Nephron progenitor cell (in vitro differentiated cells): Measurements from ENCODE around the gene SLX4IP.

ENCODE experiments used
- DNase-seq: peaks from one replicate; pipeline ENCODE4 v3.0.0; 2021
- H3K27ac Mint-ChIP-seq: 2 replicates; pipeline ENCODE4 v1.8.0; 2021; ENCODE audit warnings: mild to moderate bottlenecking, moderate library complexity, mixed read lengths
- H3K27me3 Mint-ChIP-seq: 2 replicates; pipeline ENCODE4 v1.8.0; 2021; ENCODE audit warnings: mild to moderate bottlenecking, low read depth, mixed read lengths; ENCODE audit not compliant: poor library complexity
- H3K36me3 Mint-ChIP-seq: 2 replicates; pipeline ENCODE4 v1.8.0; 2021; ENCODE audit warnings: low read depth, mixed read lengths
- H3K4me1 Mint-ChIP-seq: 2 replicates; pipeline ENCODE4 v1.8.0; 2021; ENCODE audit warnings: mixed read lengths
- H3K4me3 Mint-ChIP-seq: 2 replicates; pipeline ENCODE4 v1.8.0; 2021; ENCODE audit warnings: mild to moderate bottlenecking, moderate library complexity, mixed read lengths
- H3K9me3 Mint-ChIP-seq: 2 replicates; pipeline ENCODE4 v1.8.0; 2021; ENCODE audit warnings: mild to moderate bottlenecking, moderate library complexity, mixed read lengths
- TF ChIP-seq, protein P1 (sequence below): fragments of 200-600 bp; sonication (generic); IDR thresholded peaks from 2 replicates; pipeline ENCODE4 v1.5.0; 2021; ENCODE audit warnings: antibody characterized with exemption

Gene SLX4IP

DNA sequence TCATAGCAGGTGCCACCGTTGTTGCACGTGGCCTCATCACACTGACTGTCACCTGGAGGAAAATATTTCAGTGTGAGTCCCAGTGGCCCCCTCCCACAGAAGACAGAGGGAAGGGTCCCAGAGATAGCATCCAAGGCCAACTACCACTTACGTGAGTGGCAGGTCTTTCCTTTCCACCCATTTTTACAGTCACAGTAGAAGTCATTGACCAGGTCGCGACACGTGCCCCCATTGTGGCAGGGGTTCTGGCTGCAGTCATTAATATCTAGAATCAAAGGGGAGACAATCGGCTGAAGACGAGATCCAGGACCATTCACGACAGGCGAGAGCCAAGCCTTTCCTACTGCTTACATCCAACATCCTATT, 210.1 kb downstream of the SLX4IP start:
- peak overlapping the region; percentile 31 for H3K27ac Mint-ChIP-seq
- peaks cover 65% of the 10 kb centered on the region for H3K4me1 Mint-ChIP-seq

DNA sequence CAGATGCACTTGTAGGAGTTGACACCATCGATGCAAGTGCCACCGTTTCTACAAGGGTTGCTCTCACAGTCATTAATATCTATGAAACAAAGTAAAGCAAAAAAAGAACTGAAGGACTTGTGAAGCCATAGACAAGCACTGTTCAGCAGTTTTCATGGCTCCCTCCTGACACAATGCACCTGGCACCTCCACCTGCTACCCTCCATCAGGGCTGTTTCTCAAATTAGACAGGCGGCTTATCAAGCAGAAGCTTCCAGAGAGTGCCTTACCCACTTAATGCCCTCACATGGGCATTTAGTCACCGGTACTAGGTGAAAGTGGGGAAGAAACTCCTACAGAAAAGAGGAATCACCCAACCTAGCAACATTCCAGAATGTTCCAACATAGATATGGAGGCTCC, 210.9 kb downstream of the SLX4IP start:
- DNase-seq: no peak
- H3K9me3 Mint-ChIP-seq: no peaks in the 10 kb centered on the region
- peaks cover 6% of the 10 kb centered on the region for H3K27me3 Mint-ChIP-seq
- no peak overlapping the region for H3K4me3 Mint-ChIP-seq
- peak overlapping the region; percentile 39 for H3K27ac Mint-ChIP-seq
- peaks cover 99% of the 10 kb centered on the region for H3K36me3 Mint-ChIP-seq
- peaks cover 68% of the 10 kb centered on the region for H3K4me1 Mint-ChIP-seq
- TF ChIP-seq, protein P1, sequence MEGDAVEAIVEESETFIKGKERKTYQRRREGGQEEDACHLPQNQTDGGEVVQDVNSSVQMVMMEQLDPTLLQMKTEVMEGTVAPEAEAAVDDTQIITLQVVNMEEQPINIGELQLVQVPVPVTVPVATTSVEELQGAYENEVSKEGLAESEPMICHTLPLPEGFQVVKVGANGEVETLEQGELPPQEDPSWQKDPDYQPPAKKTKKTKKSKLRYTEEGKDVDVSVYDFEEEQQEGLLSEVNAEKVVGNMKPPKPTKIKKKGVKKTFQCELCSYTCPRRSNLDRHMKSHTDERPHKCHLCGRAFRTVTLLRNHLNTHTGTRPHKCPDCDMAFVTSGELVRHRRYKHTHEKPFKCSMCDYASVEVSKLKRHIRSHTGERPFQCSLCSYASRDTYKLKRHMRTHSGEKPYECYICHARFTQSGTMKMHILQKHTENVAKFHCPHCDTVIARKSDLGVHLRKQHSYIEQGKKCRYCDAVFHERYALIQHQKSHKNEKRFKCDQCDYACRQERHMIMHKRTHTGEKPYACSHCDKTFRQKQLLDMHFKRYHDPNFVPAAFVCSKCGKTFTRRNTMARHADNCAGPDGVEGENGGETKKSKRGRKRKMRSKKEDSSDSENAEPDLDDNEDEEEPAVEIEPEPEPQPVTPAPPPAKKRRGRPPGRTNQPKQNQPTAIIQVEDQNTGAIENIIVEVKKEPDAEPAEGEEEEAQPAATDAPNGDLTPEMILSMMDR: no peak

More for the DNA sequence above, 210.1 kb downstream of the SLX4IP start:
- H3K36me3 Mint-ChIP-seq: peaks cover 99% of the 10 kb centered on the region
- no peaks in the 10 kb centered on the region for H3K9me3 Mint-ChIP-seq
- DNase-seq: no peak
- H3K4me3 Mint-ChIP-seq: no peak overlapping the region
- TF ChIP-seq, protein P1: no peak
- peaks cover 6% of the 10 kb centered on the region for H3K27me3 Mint-ChIP-seq

DNA sequence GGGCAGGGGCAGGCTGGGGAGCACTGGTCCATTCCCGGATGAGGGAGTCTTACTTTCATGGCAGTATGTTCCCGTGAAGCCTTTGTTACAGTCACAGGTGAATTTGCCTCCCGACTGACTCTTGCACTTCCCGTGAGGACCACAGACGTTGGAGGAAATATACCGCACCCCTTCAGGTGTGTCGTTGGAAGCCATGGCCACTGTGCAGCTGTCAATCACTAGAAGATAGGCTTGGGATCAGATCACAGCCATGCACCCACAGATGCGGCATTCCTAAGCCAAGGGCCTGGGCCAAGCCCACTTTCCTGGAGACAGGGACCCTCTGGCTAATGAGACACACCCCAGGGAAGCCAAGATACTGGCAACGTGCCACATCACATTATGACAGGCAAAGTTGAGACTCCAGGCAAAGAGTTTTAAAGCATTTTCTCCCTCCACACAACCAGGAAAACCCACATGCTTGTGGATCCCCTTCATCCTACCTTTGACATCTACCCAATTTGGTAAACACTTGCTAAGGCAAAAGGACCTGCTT, 211.8 kb downstream of the SLX4IP start:
- H3K27ac Mint-ChIP-seq: peak overlapping the region; percentile 93
- H3K27me3 Mint-ChIP-seq: peaks cover 8% of the 10 kb centered on the region
- TF ChIP-seq, protein P1: no peak
- peaks cover 76% of the 10 kb centered on the region for H3K4me1 Mint-ChIP-seq
- H3K4me3 Mint-ChIP-seq: no peak overlapping the region
- no peak for DNase-seq
- peaks cover 99% of the 10 kb centered on the region for H3K36me3 Mint-ChIP-seq
- no peaks in the 10 kb centered on the region for H3K9me3 Mint-ChIP-seq

DNA sequence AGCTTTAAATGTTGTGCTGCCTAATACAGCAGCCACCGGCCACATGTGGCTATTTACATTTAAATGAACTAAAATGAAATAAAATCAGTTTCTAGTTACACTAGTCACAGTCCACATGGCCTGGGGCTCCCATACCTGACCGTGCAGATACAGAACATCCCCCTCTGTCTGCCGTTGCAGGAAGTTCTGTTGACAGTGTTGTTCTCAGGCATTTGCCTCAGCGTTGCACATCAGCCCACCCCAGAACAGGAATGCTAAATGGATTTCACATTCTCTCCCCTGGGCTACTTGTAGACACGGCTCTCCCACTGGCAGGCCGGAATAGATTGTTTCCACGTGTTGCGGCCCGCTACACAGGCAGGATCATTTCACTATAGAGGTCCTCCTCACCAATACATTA, 212.4 kb downstream of the SLX4IP start:
- no peaks in the 10 kb centered on the region for H3K9me3 Mint-ChIP-seq
- H3K4me3 Mint-ChIP-seq: peak overlapping the region; percentile 27
- peaks cover 81% of the 10 kb centered on the region for H3K4me1 Mint-ChIP-seq
- no peak for DNase-seq
- TF ChIP-seq, protein P1: peak; percentile 17
- H3K27me3 Mint-ChIP-seq: peaks cover 8% of the 10 kb centered on the region
- peaks cover 95% of the 10 kb centered on the region for H3K36me3 Mint-ChIP-seq
- peak overlapping the region; percentile 93 for H3K27ac Mint-ChIP-seq

DNA sequence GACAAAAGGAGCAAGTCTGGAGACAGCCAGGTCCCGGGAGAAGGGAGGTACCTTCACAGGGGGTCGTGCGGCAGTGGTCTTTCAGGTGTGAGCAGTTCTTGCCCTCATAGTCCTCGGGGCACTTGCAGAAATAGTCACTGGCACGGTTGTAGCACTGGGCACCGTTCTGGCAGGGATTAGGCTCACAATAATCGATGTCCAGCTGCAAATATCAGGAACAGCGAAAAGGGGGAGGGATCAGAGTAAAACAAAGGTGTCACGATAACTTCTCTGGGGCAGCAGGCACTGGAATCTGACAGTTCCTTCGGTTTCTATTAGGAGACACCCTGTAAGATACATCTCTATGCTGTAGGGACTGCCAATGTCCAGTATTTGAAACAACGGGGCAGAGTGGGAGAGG, 212.8 kb downstream of the SLX4IP start:
- H3K4me1 Mint-ChIP-seq: peaks cover 86% of the 10 kb centered on the region

DNA sequence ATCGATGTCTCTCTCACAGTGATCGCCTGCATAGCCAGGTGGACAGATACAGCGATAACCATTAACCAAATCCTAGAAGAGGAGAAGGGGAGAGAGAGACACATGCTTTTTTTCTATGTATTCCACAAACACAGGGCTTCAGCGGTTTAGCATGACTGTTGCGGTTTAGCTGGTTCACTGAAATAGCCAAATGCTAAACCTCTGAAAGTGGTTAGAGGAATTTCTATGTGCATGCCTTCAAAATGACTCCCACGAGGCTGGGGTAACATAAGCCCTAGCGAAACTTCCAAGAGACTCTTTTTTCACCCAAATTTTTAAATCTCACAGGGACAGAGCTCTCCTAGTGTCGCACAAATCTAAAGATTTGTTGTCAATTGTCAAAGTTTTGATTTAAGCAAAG, 213.5 kb downstream of the SLX4IP start:
- Mint-ChIP-seq H3K36me3 (peaks cover 84% of the 10 kb centered on the region), H3K27ac (peak overlapping the region; percentile 93)

More for the DNA sequence above, 212.8 kb downstream of the SLX4IP start:
- peaks cover 92% of the 10 kb centered on the region for H3K36me3 Mint-ChIP-seq
- no peak for DNase-seq
- H3K9me3 Mint-ChIP-seq: no peaks in the 10 kb centered on the region
- TF ChIP-seq, protein P1: no peak
- peak overlapping the region; percentile 27 for H3K4me3 Mint-ChIP-seq
- H3K27ac Mint-ChIP-seq: peak overlapping the region; percentile 93
- H3K27me3 Mint-ChIP-seq: peaks cover 8% of the 10 kb centered on the region

More for the DNA sequence above, 213.5 kb downstream of the SLX4IP start:
- H3K9me3 Mint-ChIP-seq: no peaks in the 10 kb centered on the region
- H3K4me1 Mint-ChIP-seq: peaks cover 86% of the 10 kb centered on the region
- peaks cover 8% of the 10 kb centered on the region for H3K27me3 Mint-ChIP-seq
- TF ChIP-seq, protein P1: no peak
- no peak for DNase-seq
- H3K4me3 Mint-ChIP-seq: no peak overlapping the region
